Measurements from ENCODE around the gene SRPK2. TPM values are rescaled to one million over a fixed set of nuclear protein-coding genes. Genes with fewer than 3 reads are reported as not detected.

Gene SRPK2
- total and polyA plus RNA-seq, 2 of the 8 experiments (the other 6 are each of a cell fraction or from before 2014, with no cell fraction given) = 10.0 to 47.1 TPM

DNA sequence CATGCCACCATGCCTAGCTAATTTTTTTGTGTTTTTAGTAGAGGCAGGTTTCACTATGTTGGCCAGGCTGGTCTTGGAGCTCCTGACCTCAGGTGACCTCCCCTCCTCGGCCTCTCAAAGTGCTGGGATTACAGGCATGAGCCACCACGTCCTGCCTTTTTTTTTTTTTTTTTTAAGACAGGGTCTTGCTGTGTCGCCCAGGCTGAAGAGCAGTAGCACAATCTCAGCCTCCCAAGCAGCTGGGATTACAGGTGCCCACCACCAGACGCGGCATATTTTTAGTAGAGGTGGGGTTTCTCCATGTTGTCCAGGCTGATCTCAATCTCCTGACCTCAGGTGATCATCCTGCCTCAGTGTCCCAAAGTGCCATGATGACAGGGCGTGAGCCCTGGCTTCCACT is 14.4 kb upstream of the SRPK2 start:
- Histone ChIP-seq H4K20me1 (replicated peaks in 1 of 2; ENCODE audit: control insufficient read depth in 1 of 2, insufficient read depth in 2 of 2, low read length in 2 of 2) (no peaks in the 10 kb centered on the region), H2BK12ac (ENCODE audit: low read depth, low read length) (no peak overlapping the region), H3K27me3 (replicated peaks in 1 of 4; ENCODE audit: control insufficient read depth in 3 of 4, extremely low read depth in 1 of 4, insufficient read depth in 3 of 4, low read length in 3 of 4) (no peaks in the 10 kb centered on the region), H3K23me2 (ENCODE audit: low read depth, low read length) (no peaks in the 10 kb centered on the region), H3K4ac (replicated peaks; ENCODE audit: insufficient read length, low read depth, low read length) (no peak overlapping the region), H2BK15ac (ENCODE audit: low read length) (no peak overlapping the region), H3K56ac (replicated peaks; ENCODE audit: insufficient read length, low read depth, low read length) (no peak overlapping the region), H2AFZ (ENCODE audit: low read length) (no peak overlapping the region), H3K9ac (replicated peaks in 1 of 4; ENCODE audit: extremely low read depth in 1 of 4, low read depth in 3 of 4, low read length in 3 of 4) (no peak overlapping the region), H2BK5ac (ENCODE audit: low read depth, low read length) (no peak overlapping the region), H3K27ac (ENCODE audit: low read depth, low read length) (no peak overlapping the region), H3K23ac (ENCODE audit: insufficient read length) (no peak overlapping the region), H4K5ac (ENCODE audit: insufficient read length, low read depth, low read length) (no peak overlapping the region), H2BK20ac (ENCODE audit: low read length) (no peak overlapping the region), H3K9me3 (ENCODE audit: insufficient read depth in 2 of 2, low read depth in 1 of 2, low read length in 1 of 2) (no peaks in the 10 kb centered on the region), H4K91ac (replicated peaks; ENCODE audit: insufficient read length, low read length) (no peak overlapping the region), H3K79me1 (ENCODE audit: low read depth, low read length) (no peaks in the 10 kb centered on the region), H2AK5ac (ENCODE audit: low read depth, low read length) (no peak overlapping the region), H3K4me2 (ENCODE audit: insufficient read depth in 1 of 2, low read depth in 2 of 2, low read length in 2 of 2) (no peak overlapping the region), H3K14ac (ENCODE audit: insufficient read length) (no peak overlapping the region), H3K4me3 (ENCODE audit: extremely low read depth in 1 of 4, insufficient read depth in 2 of 4, low read depth in 3 of 4, low read length in 4 of 4) (no peak overlapping the region), H4K8ac (ENCODE audit: extremely low read depth, insufficient read depth, low read length) (no peak overlapping the region), H3K18ac (ENCODE audit: extremely low read depth, low read length) (no peak overlapping the region), H3K79me2 (ENCODE audit: control insufficient read depth in 1 of 2, insufficient read depth in 2 of 2, low read length in 2 of 2) (no peaks in the 10 kb centered on the region), H3K36me3 (ENCODE audit: control insufficient read depth in 2 of 4, insufficient read depth in 4 of 4, low read length in 3 of 4) (no peaks in the 10 kb centered on the region), H2BK120ac (replicated peaks; ENCODE audit: low read depth, low read length) (no peak overlapping the region), H3K4me1 (replicated peaks in 1 of 4; ENCODE audit: control insufficient read depth in 3 of 4, insufficient read depth in 4 of 4, low read length in 3 of 4) (no peaks in the 10 kb centered on the region)
- POLR2A ChIA-PET (ENCODE audit: partially characterized antibody) = interaction anchor here (1.1 kb wide), 1 partner anchor 26 kb away, joined by 3 read pairs; no protein-coding TSS in a partner anchor
- WGBS, 2 experiments (ENCODE audit: extremely low coverage in 1 of 2, insufficient coverage in 1 of 2, insufficient read length in 1 of 2, insufficient replicate concordance in 2 of 2, low coverage in 1 of 2, low lambda C conversion rate in 2 of 2, missing lambda C conversion rate in 1 of 2) = 97% methylated on average over 6 of the region's 6 CpGs; no CpG with 5 or more reads in 1 of the 2 experiments
- FAIRE-seq (no peak), DNase-seq (ENCODE audit: low read depth in 1 of 2, low spot score in 2 of 2) (no peak)
- CTCF ChIA-PET (ENCODE audit: partially characterized antibody) = interaction anchor here (3.2 kb wide), 1 partner anchor 10 kb away, joined by 20 read pairs; no protein-coding TSS in a partner anchor
- TF ChIP-seq CREB1 (IDR thresholded peaks at IDR 0.05) (no peak), RNF2 (IDR thresholded peaks at IDR 0.05; ENCODE audit: borderline replicate concordance, low read depth, low read length, missing control alignments, poor library complexity, severe bottlenecking) (no peak), CEBPB (IDR thresholded peaks at IDR 0.05; ENCODE audit: low read depth, low read length) (no peak), BACH1 (IDR thresholded peaks at IDR 0.05; ENCODE audit: low read length) (no peak), SP1 (IDR thresholded peaks at IDR 0.05; ENCODE audit: low read depth, low read length) (no peak), KDM4A (IDR thresholded peaks at IDR 0.05; ENCODE audit: low read depth, low read length, severe bottlenecking) (no peak), POLR2A (IDR thresholded peaks at IDR 0.05; ENCODE audit: control extremely low read depth in 1 of 2, low read depth in 2 of 2, low read length in 2 of 2) (no peak), PHF8 (conservative IDR thresholded peaks at IDR 0.05; ENCODE audit: low read depth, low read length) (no peak), BRCA1 (IDR thresholded peaks at IDR 0.05; ENCODE audit: low read depth, low read length) (no peak), NANOG (IDR thresholded peaks at IDR 0.05; ENCODE audit: insufficient read depth, low read depth, low read length, poor library complexity, severe bottlenecking) (no peak)
- TF ChIP-seq, protein P1, sequence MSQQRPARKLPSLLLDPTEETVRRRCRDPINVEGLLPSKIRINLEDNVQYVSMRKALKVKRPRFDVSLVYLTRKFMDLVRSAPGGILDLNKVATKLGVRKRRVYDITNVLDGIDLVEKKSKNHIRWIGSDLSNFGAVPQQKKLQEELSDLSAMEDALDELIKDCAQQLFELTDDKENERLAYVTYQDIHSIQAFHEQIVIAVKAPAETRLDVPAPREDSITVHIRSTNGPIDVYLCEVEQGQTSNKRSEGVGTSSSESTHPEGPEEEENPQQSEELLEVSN (IDR thresholded peaks at IDR 0.05) = no peak
- TF ChIP-seq, protein P2, sequence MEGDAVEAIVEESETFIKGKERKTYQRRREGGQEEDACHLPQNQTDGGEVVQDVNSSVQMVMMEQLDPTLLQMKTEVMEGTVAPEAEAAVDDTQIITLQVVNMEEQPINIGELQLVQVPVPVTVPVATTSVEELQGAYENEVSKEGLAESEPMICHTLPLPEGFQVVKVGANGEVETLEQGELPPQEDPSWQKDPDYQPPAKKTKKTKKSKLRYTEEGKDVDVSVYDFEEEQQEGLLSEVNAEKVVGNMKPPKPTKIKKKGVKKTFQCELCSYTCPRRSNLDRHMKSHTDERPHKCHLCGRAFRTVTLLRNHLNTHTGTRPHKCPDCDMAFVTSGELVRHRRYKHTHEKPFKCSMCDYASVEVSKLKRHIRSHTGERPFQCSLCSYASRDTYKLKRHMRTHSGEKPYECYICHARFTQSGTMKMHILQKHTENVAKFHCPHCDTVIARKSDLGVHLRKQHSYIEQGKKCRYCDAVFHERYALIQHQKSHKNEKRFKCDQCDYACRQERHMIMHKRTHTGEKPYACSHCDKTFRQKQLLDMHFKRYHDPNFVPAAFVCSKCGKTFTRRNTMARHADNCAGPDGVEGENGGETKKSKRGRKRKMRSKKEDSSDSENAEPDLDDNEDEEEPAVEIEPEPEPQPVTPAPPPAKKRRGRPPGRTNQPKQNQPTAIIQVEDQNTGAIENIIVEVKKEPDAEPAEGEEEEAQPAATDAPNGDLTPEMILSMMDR (IDR thresholded peaks at IDR 0.05; ENCODE audit: control extremely low read depth in 1 of 3, insufficient read depth in 1 of 3, low read depth in 1 of 3, low read length in 3 of 3) = no peak
